Calu3 (cell line): ENCODE measurements around the gene PEX12. TPM values are rescaled to one million over a fixed set of nuclear protein-coding genes. Genes with fewer than 3 reads are reported as not detected.

Experiments
- Bru-seq: library from RNA; stranded (reverse); fragments of 400-500 nt; gene quantifications from one replicate; lab custom pipeline; 2021; lab: Mats Ljungman, UMichigan
- BruChase-seq, 2 experiments: library from RNA; stranded (reverse); fragments of 400-500 nt; gene quantifications; one replicate each; lab custom pipeline; 2021; lab: Mats Ljungman, UMichigan
- BruUV-seq: library from RNA; stranded (reverse); fragments of 400-500 nt; replicated peaks from 2 replicates; lab custom pipeline; 2021; lab: Mats Ljungman, UMichigan
- CTCF ChIA-PET: fragments of 300-600 bp; sonication (Branson Sonifier 250); formaldehyde crosslinking; loops from one replicate; lab custom pipeline; 2022; ENCODE audit warnings: antibody characterized with exemption; lab: Charles Lee
- DNase-seq: peaks from one replicate; pipeline ENCODE4 v3.0.0; 2022
- H3K27ac Mint-ChIP-seq: one replicate; pipeline ENCODE4 v1.8.0; 2022; ENCODE audit warnings: mixed read lengths; ENCODE audit not compliant: unreplicated experiment
- H3K27me3 Mint-ChIP-seq: one replicate; pipeline ENCODE4 v1.8.0; 2022; ENCODE audit warnings: mixed read lengths; ENCODE audit not compliant: unreplicated experiment
- H3K36me3 Mint-ChIP-seq: one replicate; pipeline ENCODE4 v1.8.0; 2022; ENCODE audit warnings: mild to moderate bottlenecking, moderate library complexity, mixed read lengths; ENCODE audit not compliant: insufficient read depth, unreplicated experiment
- H3K4me1 Mint-ChIP-seq: one replicate; pipeline ENCODE4 v1.8.0; 2022; ENCODE audit warnings: mild to moderate bottlenecking, low read depth, mixed read lengths; ENCODE audit not compliant: unreplicated experiment
- H3K4me3 Mint-ChIP-seq: one replicate; pipeline ENCODE4 v1.8.0; 2022; ENCODE audit warnings: mild to moderate bottlenecking, low read depth, moderate library complexity, mixed read lengths; ENCODE audit not compliant: unreplicated experiment
- H3K9me3 Mint-ChIP-seq: one replicate; pipeline ENCODE4 v1.8.0; 2022; ENCODE audit warnings: low read depth, mixed read lengths; ENCODE audit not compliant: unreplicated experiment
- intact Hi-C: fragments of 100-400 bp; cut with micrococcal nuclease; formaldehyde crosslinking; loops from one replicate; pipeline ENCODE4 v1.10.0; 2022; ENCODE audit not compliant: unreplicated experiment
- long read RNA-seq: library from polyadenylated mRNA; stranded (forward); transcript quantifications from one replicate; pipeline ENCODE4 v2.0.0, GENCODE V29; 2022
- total RNA-seq: library from RNA; stranded (reverse); gene quantifications from 2 replicates; pipeline ENCODE4 v1.2.3, GENCODE V29; 2022
- TF ChIP-seq, protein P1 (sequence below): fragments of 200-600 bp; IDR thresholded peaks from one replicate; pipeline ENCODE4 v1.8.0; 2022; ENCODE audit warnings: antibody characterized with exemption; ENCODE audit not compliant: unreplicated experiment

PEX12 gene
- total RNA-seq (3.4 and 4.1 TPM in 2 replicates), Bru-seq, nascent RNA (percentile 53 among the genes with signal in this experiment), BruChase-seq, experiment 1, labeled RNA remaining after a 6-hour chase (percentile 32 among the genes with signal in this experiment), BruChase-seq, experiment 2, labeled RNA remaining after a 2-hour chase (percentile 61 among the genes with signal in this experiment)
- long read RNA-seq, transcript PEX12-201 (3 exons, 2,675 nt), result major isoform, 6 of 7 reads
- long read RNA-seq, partial matches to known transcripts, result 1 of 7 reads
- long read RNA-seq, other reads (novel, unspliced or antisense), result 0 of 7 reads

DNA sequence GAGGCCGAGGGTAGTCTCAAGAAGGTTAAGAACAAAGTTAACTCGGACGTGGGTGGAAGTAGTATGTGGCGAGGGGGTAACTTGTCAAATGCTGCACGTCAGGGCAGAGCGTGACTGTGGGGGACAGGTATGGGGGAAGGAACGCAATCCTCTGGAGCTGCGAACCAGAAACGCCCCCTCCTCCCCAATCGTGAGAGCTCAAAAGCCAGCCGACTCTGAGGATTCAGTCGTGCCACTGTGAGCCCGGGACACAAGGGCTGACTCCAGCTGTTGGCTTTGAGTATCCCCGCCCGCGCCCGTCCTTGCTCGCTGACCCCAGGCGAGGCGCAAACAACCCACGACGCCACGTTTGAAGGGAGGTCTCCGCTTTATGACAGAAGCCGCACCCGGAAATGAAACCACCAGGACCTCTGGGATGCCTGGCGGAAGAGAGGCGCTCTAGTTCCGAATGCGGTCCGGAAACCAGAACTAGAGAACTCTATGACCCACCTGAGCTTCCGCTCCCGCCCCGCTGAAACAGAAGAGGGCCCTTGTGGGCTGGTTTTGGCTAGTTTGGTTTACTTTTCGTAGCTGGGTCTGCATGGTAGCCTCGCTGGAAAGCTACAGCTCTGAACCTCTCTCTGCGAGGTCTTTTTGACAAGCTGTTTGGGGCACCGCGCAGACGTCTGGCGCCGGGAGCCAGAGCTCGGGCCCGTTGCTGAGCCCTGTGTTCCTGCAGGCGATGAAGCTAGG, at the start of gene PEX12:
Gene PEX12, minus strand, starts transcription at position 375 of the 732 bp plus-strand sequence. CDS start 550 bp downstream, outside the sequence.
- CTCF ChIA-PET, result interaction anchor here (0.6 to 2.1 kb wide), 8 partner anchors 9 to 1078 kb away, joined by 3 to 6 read pairs (median 5); partner anchors contain the start of gene AP2B1
- Mint-ChIP-seq H3K4me3 (peak within 1 kb of the TSS; percentile 94), H3K27me3 (peaks cover 5% of the 10 kb centered on the region), H3K4me1 (no peaks in the 10 kb centered on the region), H3K9me3 (no peaks in the 10 kb centered on the region), H3K36me3 (peaks cover 22% of the 10 kb centered on the region), H3K27ac (peak within 1 kb of the TSS; percentile 63)
- intact Hi-C loops, result no loop called here
- peak; percentile 66 for DNase-seq
- TF ChIP-seq, protein P1, sequence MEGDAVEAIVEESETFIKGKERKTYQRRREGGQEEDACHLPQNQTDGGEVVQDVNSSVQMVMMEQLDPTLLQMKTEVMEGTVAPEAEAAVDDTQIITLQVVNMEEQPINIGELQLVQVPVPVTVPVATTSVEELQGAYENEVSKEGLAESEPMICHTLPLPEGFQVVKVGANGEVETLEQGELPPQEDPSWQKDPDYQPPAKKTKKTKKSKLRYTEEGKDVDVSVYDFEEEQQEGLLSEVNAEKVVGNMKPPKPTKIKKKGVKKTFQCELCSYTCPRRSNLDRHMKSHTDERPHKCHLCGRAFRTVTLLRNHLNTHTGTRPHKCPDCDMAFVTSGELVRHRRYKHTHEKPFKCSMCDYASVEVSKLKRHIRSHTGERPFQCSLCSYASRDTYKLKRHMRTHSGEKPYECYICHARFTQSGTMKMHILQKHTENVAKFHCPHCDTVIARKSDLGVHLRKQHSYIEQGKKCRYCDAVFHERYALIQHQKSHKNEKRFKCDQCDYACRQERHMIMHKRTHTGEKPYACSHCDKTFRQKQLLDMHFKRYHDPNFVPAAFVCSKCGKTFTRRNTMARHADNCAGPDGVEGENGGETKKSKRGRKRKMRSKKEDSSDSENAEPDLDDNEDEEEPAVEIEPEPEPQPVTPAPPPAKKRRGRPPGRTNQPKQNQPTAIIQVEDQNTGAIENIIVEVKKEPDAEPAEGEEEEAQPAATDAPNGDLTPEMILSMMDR, result no peak
- BruUV-seq, result TSS peak; percentile 81

DNA sequence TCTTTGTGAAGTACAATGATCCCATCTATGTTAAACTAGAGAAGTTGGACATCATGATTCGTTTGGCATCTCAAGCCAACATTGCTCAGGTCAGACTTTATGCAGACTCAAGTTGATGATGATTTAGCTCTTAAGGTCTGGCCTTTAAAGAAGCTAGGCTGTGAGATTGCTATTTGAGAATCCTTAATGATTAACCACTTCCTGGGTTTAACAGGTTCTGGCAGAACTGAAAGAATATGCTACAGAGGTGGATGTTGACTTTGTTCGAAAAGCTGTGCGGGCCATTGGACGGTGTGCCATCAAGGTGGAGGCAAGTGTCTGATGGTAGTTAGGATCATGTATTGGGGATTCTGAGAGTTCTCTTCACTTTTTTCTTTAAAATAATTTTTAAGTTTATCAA, 49.0 kb upstream of the PEX12 start:
- H3K36me3 Mint-ChIP-seq, result peaks cover 24% of the 10 kb centered on the region
- peaks cover 14% of the 10 kb centered on the region for H3K4me1 Mint-ChIP-seq
- no peak overlapping the region for H3K27ac Mint-ChIP-seq
- CTCF ChIA-PET, result interaction anchor here (0.8 to 1.4 kb wide), 2 partner anchors 14 to 120 kb away, joined by 4 to 5 read pairs; no protein-coding TSS in a partner anchor
- no peaks in the 10 kb centered on the region for H3K27me3 Mint-ChIP-seq
- intact Hi-C loops, result no loop called here
- H3K9me3 Mint-ChIP-seq, result no peaks in the 10 kb centered on the region
- no peak for DNase-seq
- no peak overlapping the region for H3K4me3 Mint-ChIP-seq
- no TSS peak for BruUV-seq
- TF ChIP-seq, protein P1, result no peak

DNA sequence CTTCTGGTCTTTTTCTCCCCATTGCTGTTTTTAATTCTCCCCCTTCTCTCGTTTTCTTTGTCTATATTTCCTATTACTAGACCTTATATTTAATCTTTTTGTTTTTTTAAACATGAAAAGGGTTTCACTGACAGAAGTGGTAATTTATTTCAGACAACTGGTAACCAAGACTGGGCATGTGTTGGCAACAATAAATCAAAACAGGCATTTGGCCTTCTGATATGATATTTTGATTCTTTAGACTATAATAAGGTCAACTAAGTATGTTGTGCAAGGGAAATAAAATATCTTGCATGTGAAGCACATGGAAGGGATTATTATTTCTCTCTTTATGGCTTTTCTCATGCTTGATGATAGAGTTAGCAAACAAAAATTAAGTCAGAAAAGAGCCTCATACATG, 43.4 kb upstream of the PEX12 start:
- H3K4me1 Mint-ChIP-seq, result peaks cover 6% of the 10 kb centered on the region
- peaks cover 8% of the 10 kb centered on the region for H3K36me3 Mint-ChIP-seq
- no peaks in the 10 kb centered on the region for H3K27me3 Mint-ChIP-seq
- DNase-seq, result no peak
- TF ChIP-seq, protein P1, result no peak
- no peak overlapping the region for H3K27ac Mint-ChIP-seq
- no peak overlapping the region for H3K4me3 Mint-ChIP-seq
- no TSS peak for BruUV-seq
- H3K9me3 Mint-ChIP-seq, result no peaks in the 10 kb centered on the region
- intact Hi-C loops, result no loop called here
- CTCF ChIA-PET, result no interaction called here

DNA sequence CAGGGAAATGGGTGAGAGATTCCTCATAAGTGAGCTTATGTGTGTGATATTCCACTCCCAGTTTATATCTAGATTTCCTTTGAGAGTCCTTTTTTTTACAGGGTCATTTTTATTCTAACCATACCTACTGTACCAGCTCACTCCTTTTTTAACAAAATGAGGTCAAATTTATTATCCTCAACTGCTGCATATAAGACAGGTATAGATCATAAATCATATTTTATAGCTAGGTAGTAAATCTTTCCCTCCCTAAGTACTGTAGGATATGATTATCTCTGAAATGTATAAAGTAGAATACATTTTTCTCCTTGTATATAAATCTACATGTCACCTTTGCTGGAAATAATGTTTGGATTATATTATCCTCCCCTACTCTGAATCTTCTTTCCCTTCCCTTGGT, 40.3 kb upstream of the PEX12 start:
- Mint-ChIP-seq H3K27me3 (no peaks in the 10 kb centered on the region), H3K4me1 (no peaks in the 10 kb centered on the region), H3K4me3 (no peak overlapping the region), H3K36me3 (peaks cover 6% of the 10 kb centered on the region), H3K9me3 (no peaks in the 10 kb centered on the region), H3K27ac (no peak overlapping the region)
- no peak for DNase-seq
- no TSS peak for BruUV-seq
- TF ChIP-seq, protein P1, result no peak
- CTCF ChIA-PET, result interaction anchor here (0.6 kb wide), 2 partner anchors 198 to 574 kb away, joined by 3 to 10 read pairs; no protein-coding TSS in a partner anchor
- intact Hi-C loops, result no loop called here
